Psoas muscle (tissue), 8 donors: ENCODE results near the gene FAF2. TPM values are rescaled to one million over a fixed set of nuclear protein-coding genes. Genes with fewer than 3 reads are reported as not detected.

ENCODE experiments used
- ATAC-seq, 4 donors: fragments of 200-7000 bp; cut with Tn5 transposase; one replicate each; pipeline ENCODE4 v1.9.1; 2020; ENCODE audit warnings: moderate library complexity in 3 of 4, mild to moderate bottlenecking in 2 of 4
- DNase-seq, 2 donors: peaks; one replicate each; pipeline ENCODE4 v3.0.0-alpha.2; 2020
- H3K27ac ChIP-seq: fragments of 200-600 bp; one replicate; pipeline ENCODE4 v1.8.0; 2022
- H3K27me3 ChIP-seq, 3 donors: fragments of 200-600 bp in 1 of 3; one replicate each; pipeline versions ENCODE4 v1.6.1 to v1.8.0; 2013 to 2022; ENCODE audit warnings: low read length in 2 of 3, mild to moderate bottlenecking in 2 of 3, moderate library complexity in 1 of 3; ENCODE audit not compliant: insufficient read depth in 3 of 3
- H3K36me3 ChIP-seq, 2 donors: fragments of 200-600 bp in 1 of 2; one replicate each; pipeline versions ENCODE4 v1.6.1 to v1.8.0; 2013 to 2022; ENCODE audit warnings: low read depth in 1 of 2, mild to moderate bottlenecking in 1 of 2, moderate library complexity in 1 of 2; ENCODE audit not compliant: insufficient read depth in 1 of 2
- H3K4me1 ChIP-seq: fragments of 200-600 bp; one replicate; pipeline ENCODE4 v1.8.0; 2022
- H3K4me3 ChIP-seq: fragments of 200-600 bp; one replicate; pipeline ENCODE4 v1.8.0; 2022; ENCODE audit warnings: mild to moderate bottlenecking
- H3K9me3 ChIP-seq: fragments of 200-600 bp; one replicate; pipeline ENCODE4 v1.8.0; 2022
- CTCF ChIP-seq: fragments of 200-600 bp; IDR thresholded peaks from one replicate; pipeline ENCODE4 v1.8.0; 2022; ENCODE audit warnings: antibody characterized with exemption
- WGBS, 3 donors: extraction: QIAGEN DNeasy Blood & Tissue Kit; methylation state at CpG; one replicate each; pipeline versions ENCODE4 v1.1.6 to v1.1.7; 2013; 5-methylcytosine and 5-hydroxymethylcytosine counted together
- intact Hi-C, 2 donors: fragments of 100-400 bp; cut with DNase I; formaldehyde crosslinking; loops; one replicate each; pipeline versions ENCODE4 v1.11.0 to v1.14.2; 2022
- polyA plus RNA-seq, 3 donors: library from polyadenylated mRNA; stranded (reverse); fragments of 200-250 nt; gene quantifications; one replicate each; pipeline ENCODE4 v1.2.3, GENCODE V29; 2013
- total RNA-seq, 4 donors: library from RNA; stranded (reverse); fragmentation: NEBNext Ultra II Directional in 2 of 4; extraction: Animal tissue kit (Norgen Biotek cat#: 25700) in 2 of 4; gene quantifications; one replicate each; pipeline versions ENCODE4 v1.2.1 to v1.2.4, GENCODE V29; 2021 to 2023
- donor health status: healthy with polysubstance abuse.
- donor health status: DM: no; HTN: no; CAD: no; lungs with moderate emphysema.
- donor health status: Bipolar disorder and iron deficiency.
- donor health status: healthy.
- donor health status: DM: yes; HTN: yes; CAD: no.
- donor health status: DM: no; HTN: no; CAD: no.
- donor health status: DM: no; HTN: no; CAD: no.
- donor health status: DM: yes; HTN: yes; CAD: no.

The FAF2 gene
- total and polyA plus RNA-seq, 7 donors: 8.4 to 22.8 (median 14.7) TPM

- Histone ChIP-seq H3K36me3 (no peaks in the 10 kb centered on the region), H3K27ac (no peak overlapping the region), H3K4me1 (no peaks in the 10 kb centered on the region), H3K9me3 (no peaks in the 10 kb centered on the region), H3K4me3 (no peak overlapping the region), H3K27me3 (peaks cover 0 to 4% (median 0%) of the 10 kb centered on the region in 3 donors)
- ATAC-seq (no peak), DNase-seq (no peak)
- 86 to 92% (median 88%) methylated on average over 4 of the region's 5 CpGs for WGBS, 3 donors
- intact Hi-C loops: no loop called here
- no peak for TF ChIP-seq CTCF
Measured at GRCh38 chr5:176432707-176433106, 15.5 kb upstream of the FAF2 start.

GRCh38 chr5:176436656-176437055 lies 11.5 kb upstream of the FAF2 start:
- no peaks in the 10 kb centered on the region for H3K4me1 ChIP-seq
- H3K27ac ChIP-seq: no peak overlapping the region
- intact Hi-C loops: no loop called here
- H3K4me3 ChIP-seq: no peak overlapping the region
- no peak for DNase-seq
- ATAC-seq: no peak
- TF ChIP-seq CTCF: no peak
- H3K36me3 ChIP-seq: no peaks in the 10 kb centered on the region
- H3K9me3 ChIP-seq: no peaks in the 10 kb centered on the region
- H3K27me3 ChIP-seq: peaks cover 0 to 4% (median 0%) of the 10 kb centered on the region in 3 donors
- WGBS, 3 donors: 56 to 62% (median 59%) methylated on average over 5 of the region's 5 CpGs

GRCh38 chr5:176438959-176439757 lies 9.0 kb upstream of the FAF2 start:
- DNase-seq (no peak), ATAC-seq (no peak)
- TF ChIP-seq CTCF: no peak
- 63 to 72% (median 69%) methylated on average over 12 of the region's 12 CpGs for WGBS, 3 donors
- Histone ChIP-seq H3K36me3 (no peaks in the 10 kb centered on the region), H3K4me3 (no peak overlapping the region), H3K9me3 (no peaks in the 10 kb centered on the region), H3K27me3 (peaks cover 0 to 4% (median 0%) of the 10 kb centered on the region in 3 donors), H3K4me1 (no peaks in the 10 kb centered on the region), H3K27ac (no peak overlapping the region)
- intact Hi-C loops: no loop called here

- WGBS, 3 donors: 75 to 77% (median 76%) methylated on average over 10 of the region's 10 CpGs
- no peak for ATAC-seq
- H3K36me3 ChIP-seq: no peaks in the 10 kb centered on the region
- no peak for DNase-seq
- no peaks in the 10 kb centered on the region for H3K4me1 ChIP-seq
- TF ChIP-seq CTCF: no peak
- H3K4me3 ChIP-seq: no peak overlapping the region
- H3K27me3 ChIP-seq: no peaks in the 10 kb centered on the region
- no peaks in the 10 kb centered on the region for H3K9me3 ChIP-seq
- H3K27ac ChIP-seq: no peak overlapping the region
- intact Hi-C loops: no loop called here
Measured at GRCh38 chr5:176440927-176441706, 7.1 kb upstream of the FAF2 start.
